SK-N-SH treated with all-trans-retinoic acid at 6 μM for 48 hours (cell line): ENCODE data around the gene STAG1.
A peak's percentile ranks its signal among the peaks of the same experiment; 100 is the strongest.
"Not testable (repeated sequence)": the region's sequence is repeated elsewhere in the genome, so short reads cannot be mapped to it uniquely, and the experiment has no call there.

Source experiments
- ATAC-seq: fragments of 200-7000 bp; cut with Tn5 transposase; 3 replicates; pipeline ENCODE4 v1.9.1; 2020; ENCODE audit warnings: mild to moderate bottlenecking, moderate library complexity
- ARNTL ChIP-seq: fragments of 450-650 bp; formaldehyde crosslinking; IDR thresholded peaks from 2 replicates; pipeline ENCODE4 v1.5.0; 2020; ENCODE audit warnings: low read depth, mild to moderate bottlenecking, moderate library complexity, borderline replicate concordance
- CSDC2 ChIP-seq: fragments of 250-450 bp; sonication (Bioruptor Pico); IDR thresholded peaks from 2 replicates; pipeline ENCODE4 v1.5.0; 2020; ENCODE audit warnings: mild to moderate bottlenecking, moderate library complexity
- GLIS3 ChIP-seq: fragments of 250-450 bp; sonication (Bioruptor Pico); IDR thresholded peaks from 2 replicates; pipeline ENCODE4 v1.5.0; 2020; ENCODE audit warnings: mild to moderate bottlenecking, moderate library complexity
- ISL1 ChIP-seq: fragments of 250-450 bp; sonication (Bioruptor Pico); IDR thresholded peaks from 2 replicates; pipeline ENCODE4 v2.1.2; 2022; ENCODE audit warnings: mild to moderate bottlenecking, moderate library complexity
- POU6F1 ChIP-seq: fragments of 250-450 bp; sonication (Bioruptor Pico); IDR thresholded peaks from 2 replicates; pipeline ENCODE4 v1.8.0; 2021; ENCODE audit warnings: low read depth, mild to moderate bottlenecking, moderate library complexity, borderline replicate concordance
- PPARA ChIP-seq: fragments of 250-450 bp; sonication (Bioruptor Pico); IDR thresholded peaks from 2 replicates; pipeline ENCODE4 v1.5.0; 2020; ENCODE audit warnings: mild to moderate bottlenecking, borderline replicate concordance
- SNAI2 ChIP-seq: fragments of 250-450 bp; sonication (Bioruptor Pico); IDR thresholded peaks from 2 replicates; pipeline ENCODE4 v1.5.0; 2020; ENCODE audit warnings: mild to moderate bottlenecking, moderate library complexity
- TCF4 ChIP-seq: fragments of 250-450 bp; sonication (Bioruptor Pico); IDR thresholded peaks from 2 replicates; pipeline ENCODE4 v1.8.0; 2021; ENCODE audit warnings: mild to moderate bottlenecking, moderate library complexity, borderline replicate concordance
- ZC3H10 ChIP-seq: fragments of 250-450 bp; sonication (Bioruptor Pico); IDR thresholded peaks from 2 replicates; pipeline ENCODE4 v1.5.1; 2021; ENCODE audit warnings: mild to moderate bottlenecking, moderate library complexity
- ZFP30 ChIP-seq: fragments of 450-650 bp; formaldehyde crosslinking; IDR thresholded peaks from 2 replicates; pipeline ENCODE4 v1.5.0; 2022; ENCODE audit warnings: mild to moderate bottlenecking, moderate library complexity
- ZNF565 ChIP-seq: fragments of 450-650 bp; formaldehyde crosslinking; conservative IDR thresholded peaks from 2 replicates; pipeline ENCODE4 v1.5.0; 2020; ENCODE audit warnings: low read depth, mild to moderate bottlenecking, moderate library complexity
- ZNF70 ChIP-seq: fragments of 450-650 bp; formaldehyde crosslinking; IDR thresholded peaks from 2 replicates; pipeline ENCODE4 v1.5.0; 2020; ENCODE audit warnings: mild to moderate bottlenecking, moderate library complexity
- ZNF8 ChIP-seq: fragments of 450-650 bp; formaldehyde crosslinking; IDR thresholded peaks from 2 replicates; pipeline ENCODE4 v1.5.0; 2020; ENCODE audit warnings: mild to moderate bottlenecking, moderate library complexity
- TF ChIP-seq, protein P1 (sequence below): fragments of 250-450 bp; sonication (Bioruptor Pico); IDR thresholded peaks from 2 replicates; pipeline ENCODE4 v1.5.0; 2020; ENCODE audit warnings: mild to moderate bottlenecking, moderate library complexity
- TF ChIP-seq, protein P2 (sequence below): fragments of 250-450 bp; sonication (Bioruptor Pico); IDR thresholded peaks from 2 replicates; pipeline ENCODE4 v1.5.1; 2021; ENCODE audit warnings: mild to moderate bottlenecking, moderate library complexity
- TF ChIP-seq, protein P3 (sequence below): fragments of 250-450 bp; sonication (Bioruptor Pico); IDR thresholded peaks from 2 replicates; pipeline ENCODE4 v1.8.0; 2020; ENCODE audit warnings: mild to moderate bottlenecking, moderate library complexity, borderline replicate concordance

STAG1 gene

DNA sequence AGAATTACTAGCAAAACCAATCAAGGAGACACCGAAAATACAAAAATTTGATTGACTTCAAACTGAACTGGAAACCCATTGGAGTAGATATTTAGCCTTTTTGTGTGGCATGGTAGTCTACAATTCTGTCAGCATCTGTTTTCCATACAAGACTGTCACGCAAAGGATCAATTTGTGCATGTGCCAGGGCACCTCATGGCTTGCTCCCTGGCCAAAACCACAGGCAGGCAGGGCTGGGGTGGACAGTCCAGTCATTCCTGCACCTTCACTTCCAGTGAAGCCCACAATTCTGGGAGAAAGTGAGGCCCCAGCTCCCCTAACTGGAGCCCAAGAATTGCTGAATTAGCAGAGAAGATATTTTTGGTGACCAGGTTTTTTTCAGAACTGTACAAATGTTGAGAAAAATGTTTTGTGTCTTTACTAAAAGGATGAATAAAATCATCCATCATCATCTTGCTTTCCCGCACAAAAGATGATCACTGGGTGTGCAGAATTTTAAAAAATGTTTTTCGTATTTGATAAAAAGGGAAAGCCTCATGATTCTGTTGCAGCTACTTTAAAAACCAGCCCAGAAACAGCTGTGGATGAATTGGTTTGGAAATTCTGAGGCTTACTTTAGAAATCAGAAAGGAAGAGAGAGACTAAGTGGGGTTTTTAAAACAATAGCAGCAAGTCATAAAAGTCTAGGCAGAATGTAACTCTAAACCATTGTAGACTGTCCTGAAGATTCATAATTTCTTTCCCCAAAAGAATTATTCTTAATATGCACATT, 415.7 kb downstream of the STAG1 start:
- TF ChIP-seq ARNTL (CRISPR knock-in tag), result no peak
- no peak for TF ChIP-seq CSDC2 (CRISPR knock-in tag)
- TF ChIP-seq ZNF8 (CRISPR knock-in tag), result no peak
- TF ChIP-seq, protein P1, sequence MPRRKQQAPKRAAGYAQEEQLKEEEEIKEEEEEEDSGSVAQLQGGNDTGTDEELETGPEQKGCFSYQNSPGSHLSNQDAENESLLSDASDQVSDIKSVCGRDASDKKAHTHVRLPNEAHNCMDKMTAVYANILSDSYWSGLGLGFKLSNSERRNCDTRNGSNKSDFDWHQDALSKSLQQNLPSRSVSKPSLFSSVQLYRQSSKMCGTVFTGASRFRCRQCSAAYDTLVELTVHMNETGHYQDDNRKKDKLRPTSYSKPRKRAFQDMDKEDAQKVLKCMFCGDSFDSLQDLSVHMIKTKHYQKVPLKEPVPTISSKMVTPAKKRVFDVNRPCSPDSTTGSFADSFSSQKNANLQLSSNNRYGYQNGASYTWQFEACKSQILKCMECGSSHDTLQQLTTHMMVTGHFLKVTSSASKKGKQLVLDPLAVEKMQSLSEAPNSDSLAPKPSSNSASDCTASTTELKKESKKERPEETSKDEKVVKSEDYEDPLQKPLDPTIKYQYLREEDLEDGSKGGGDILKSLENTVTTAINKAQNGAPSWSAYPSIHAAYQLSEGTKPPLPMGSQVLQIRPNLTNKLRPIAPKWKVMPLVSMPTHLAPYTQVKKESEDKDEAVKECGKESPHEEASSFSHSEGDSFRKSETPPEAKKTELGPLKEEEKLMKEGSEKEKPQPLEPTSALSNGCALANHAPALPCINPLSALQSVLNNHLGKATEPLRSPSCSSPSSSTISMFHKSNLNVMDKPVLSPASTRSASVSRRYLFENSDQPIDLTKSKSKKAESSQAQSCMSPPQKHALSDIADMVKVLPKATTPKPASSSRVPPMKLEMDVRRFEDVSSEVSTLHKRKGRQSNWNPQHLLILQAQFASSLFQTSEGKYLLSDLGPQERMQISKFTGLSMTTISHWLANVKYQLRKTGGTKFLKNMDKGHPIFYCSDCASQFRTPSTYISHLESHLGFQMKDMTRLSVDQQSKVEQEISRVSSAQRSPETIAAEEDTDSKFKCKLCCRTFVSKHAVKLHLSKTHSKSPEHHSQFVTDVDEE (CRISPR knock-in tag), result no peak
- ATAC-seq, result peak; percentile 63

DNA sequence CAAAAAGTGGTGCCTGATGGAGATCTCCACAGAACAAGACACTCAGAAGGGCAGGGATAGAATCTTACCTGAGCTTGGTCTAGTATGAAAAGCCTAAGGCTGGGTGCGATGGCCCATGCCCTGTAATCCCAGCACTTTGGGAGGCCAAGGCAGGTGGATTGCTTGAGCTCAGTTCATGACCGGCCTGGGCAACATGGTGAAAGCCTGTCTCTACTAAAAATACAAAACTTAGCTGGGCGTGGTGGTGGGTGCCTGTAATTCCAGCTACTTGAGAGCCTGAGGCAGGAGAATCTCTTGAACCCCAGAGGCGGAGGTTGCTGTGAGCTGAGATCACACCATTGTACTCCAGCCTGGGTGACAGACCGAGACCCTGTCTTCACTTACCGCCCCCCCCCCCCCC, 417.5 kb downstream of the STAG1 start:
- ATAC-seq, result not testable (repeated sequence)

DNA sequence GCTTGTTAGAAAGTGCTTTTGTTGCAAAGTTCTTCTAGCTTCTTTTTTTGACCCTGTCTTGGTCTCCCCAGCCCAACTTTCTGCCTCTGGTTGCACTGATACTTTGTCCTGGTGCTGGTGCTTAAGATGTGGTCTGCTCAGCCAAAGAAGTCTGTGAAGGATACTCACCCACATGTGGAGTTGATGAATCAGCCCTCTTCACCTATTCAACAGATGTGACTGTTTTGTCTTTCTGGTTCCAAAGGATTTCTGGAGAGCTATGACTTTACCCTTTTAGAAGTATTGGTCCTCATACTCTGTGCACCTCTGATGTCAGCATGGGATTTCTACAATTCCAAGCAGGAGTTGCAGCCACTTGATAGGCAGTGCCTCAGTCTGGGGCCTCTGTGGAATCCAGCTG, 418.0 kb downstream of the STAG1 start:
- no peak for TF ChIP-seq ARNTL (CRISPR knock-in tag)
- TF ChIP-seq GLIS3 (CRISPR knock-in tag), result no peak
- TF ChIP-seq, protein P1 (CRISPR knock-in tag), result no peak
- TF ChIP-seq POU6F1 (CRISPR knock-in tag), result no peak
- no peak for ATAC-seq

GRCh38 chr3:136332776-136333175, 419.4 kb downstream of the STAG1 start:
- peak; percentile 63 for ATAC-seq
- TF ChIP-seq ZNF70 (CRISPR knock-in tag), result no peak
- no peak for TF ChIP-seq ZNF565
- 0 out of 2 replicates have a peak, but pooled peaks have one; percentile 14 for TF ChIP-seq ISL1 (CRISPR knock-in tag)
- no peak for TF ChIP-seq POU6F1 (CRISPR knock-in tag)
- TF ChIP-seq, all 23 proteins: peak for 1

DNA sequence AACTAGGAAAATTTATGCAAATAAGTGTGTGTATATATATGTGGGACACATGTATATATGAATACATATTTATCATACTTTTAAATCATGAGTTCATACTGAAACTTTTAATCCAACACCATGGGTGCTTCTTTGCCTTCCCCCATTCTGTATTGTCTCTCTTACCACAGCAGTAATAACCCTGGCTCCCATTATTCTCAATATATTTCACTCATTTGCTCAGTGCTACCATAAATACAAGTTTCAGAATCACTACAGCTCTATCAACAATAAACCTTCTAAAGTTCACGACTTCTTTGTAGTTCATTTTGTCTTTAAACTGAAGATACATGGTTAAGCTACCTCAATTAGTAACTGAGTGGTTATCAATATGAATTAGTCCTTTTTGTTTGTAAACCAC, 419.9 kb downstream of the STAG1 start:
- ATAC-seq, result no peak
- TF ChIP-seq CSDC2 (CRISPR knock-in tag) (no peak), ISL1 (CRISPR knock-in tag) (no peak), ZNF565 (no peak), GLIS3 (CRISPR knock-in tag) (no peak), ZC3H10 (CRISPR knock-in tag) (no peak), ZNF8 (CRISPR knock-in tag) (no peak), TCF4 (CRISPR knock-in tag) (no peak), PPARA (CRISPR knock-in tag) (no peak), ZFP30 (CRISPR knock-in tag) (no peak), SNAI2 (no peak)
- TF ChIP-seq, protein P1 (CRISPR knock-in tag), result no peak
- TF ChIP-seq, protein P2, sequence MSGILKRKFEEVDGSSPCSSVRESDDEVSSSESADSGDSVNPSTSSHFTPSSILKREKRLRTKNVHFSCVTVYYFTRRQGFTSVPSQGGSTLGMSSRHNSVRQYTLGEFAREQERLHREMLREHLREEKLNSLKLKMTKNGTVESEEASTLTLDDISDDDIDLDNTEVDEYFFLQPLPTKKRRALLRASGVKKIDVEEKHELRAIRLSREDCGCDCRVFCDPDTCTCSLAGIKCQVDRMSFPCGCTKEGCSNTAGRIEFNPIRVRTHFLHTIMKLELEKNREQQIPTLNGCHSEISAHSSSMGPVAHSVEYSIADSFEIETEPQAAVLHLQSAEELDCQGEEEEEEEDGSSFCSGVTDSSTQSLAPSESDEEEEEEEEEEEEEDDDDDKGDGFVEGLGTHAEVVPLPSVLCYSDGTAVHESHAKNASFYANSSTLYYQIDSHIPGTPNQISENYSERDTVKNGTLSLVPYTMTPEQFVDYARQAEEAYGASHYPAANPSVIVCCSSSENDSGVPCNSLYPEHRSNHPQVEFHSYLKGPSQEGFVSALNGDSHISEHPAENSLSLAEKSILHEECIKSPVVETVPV (CRISPR knock-in tag), result no peak
- TF ChIP-seq, protein P3, sequence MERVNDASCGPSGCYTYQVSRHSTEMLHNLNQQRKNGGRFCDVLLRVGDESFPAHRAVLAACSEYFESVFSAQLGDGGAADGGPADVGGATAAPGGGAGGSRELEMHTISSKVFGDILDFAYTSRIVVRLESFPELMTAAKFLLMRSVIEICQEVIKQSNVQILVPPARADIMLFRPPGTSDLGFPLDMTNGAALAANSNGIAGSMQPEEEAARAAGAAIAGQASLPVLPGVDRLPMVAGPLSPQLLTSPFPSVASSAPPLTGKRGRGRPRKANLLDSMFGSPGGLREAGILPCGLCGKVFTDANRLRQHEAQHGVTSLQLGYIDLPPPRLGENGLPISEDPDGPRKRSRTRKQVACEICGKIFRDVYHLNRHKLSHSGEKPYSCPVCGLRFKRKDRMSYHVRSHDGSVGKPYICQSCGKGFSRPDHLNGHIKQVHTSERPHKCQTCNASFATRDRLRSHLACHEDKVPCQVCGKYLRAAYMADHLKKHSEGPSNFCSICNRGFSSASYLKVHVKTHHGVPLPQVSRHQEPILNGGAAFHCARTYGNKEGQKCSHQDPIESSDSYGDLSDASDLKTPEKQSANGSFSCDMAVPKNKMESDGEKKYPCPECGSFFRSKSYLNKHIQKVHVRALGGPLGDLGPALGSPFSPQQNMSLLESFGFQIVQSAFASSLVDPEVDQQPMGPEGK (CRISPR knock-in tag), result no peak
